Activated naive CD4-positive, alpha-beta T cell treated with anti-CD3 and anti-CD28 coated beads, Interleukin-2, amount 50 U/mL, for 72 hours (primary cell): ENCODE data around the gene TOM1. TPM values are rescaled to one million over a fixed set of nuclear protein-coding genes. Genes with fewer than 3 reads are reported as not detected.
A peak's percentile ranks its signal among the peaks of the same experiment; 100 is the strongest.
"Not testable (repeated sequence)": the region's sequence is repeated elsewhere in the genome, so short reads cannot be mapped to it uniquely, and the experiment has no call there.

Experiments
- ATAC-seq, 2 donors: fragments of 150-1000 bp; cut with Tn5 transposase; 2 replicates each; pipeline ENCODE4 v1.10.0; 2021; ENCODE audit warnings: mild to moderate bottlenecking in 2 of 2, moderate library complexity in 2 of 2
- DNase-seq, 2 donors: peaks; one replicate each; pipeline ENCODE4 v3.0.0; 2021 to 2022; ENCODE audit warnings: low spot score in 2 of 2
- H3K27ac Mint-ChIP-seq, 2 donors: one replicate each; pipeline ENCODE4 v1.8.0; 2022; ENCODE audit warnings: mild to moderate bottlenecking in 2 of 2, mixed read lengths in 2 of 2
- H3K36me3 Mint-ChIP-seq, 2 donors: one replicate each; pipeline ENCODE4 v1.8.0; 2022; ENCODE audit warnings: mixed read lengths in 2 of 2
- H3K9me3 Mint-ChIP-seq, 2 donors: one replicate each; pipeline ENCODE4 v1.8.0; 2022; ENCODE audit warnings: mixed read lengths in 2 of 2
- total RNA-seq, 2 donors: library from RNA; stranded (reverse); gene quantifications; one replicate each; pipeline ENCODE4 v1.2.3, GENCODE V29; 2022

The TOM1 gene
- total RNA-seq, 2 donors from 2014 or later, result 28.5 to 56.7 TPM

- DNase-seq, result no peak
- H3K36me3 Mint-ChIP-seq, result no peaks in the 10 kb centered on the region
- H3K9me3 Mint-ChIP-seq, result no peaks in the 10 kb centered on the region
- no peak for ATAC-seq
- peak overlapping the region in 1 of 2 donors; percentile 5 for H3K27ac Mint-ChIP-seq
Measured at GRCh38 chr22:35348026-35348590, 48.4 kb downstream of the TOM1 start.

- H3K27ac Mint-ChIP-seq, result peak overlapping the region in 1 of 2 donors; percentile 5
- ATAC-seq (no peak), DNase-seq (no peak)
- no peaks in the 10 kb centered on the region for H3K36me3 Mint-ChIP-seq
- no peaks in the 10 kb centered on the region for H3K9me3 Mint-ChIP-seq
Measured at GRCh38 chr22:35348703-35349102, 49.0 kb downstream of the TOM1 start.

GRCh38 chr22:35349368-35349703 is 49.6 kb downstream of the TOM1 start:
- ATAC-seq, result no peak
- Mint-ChIP-seq H3K9me3 (no peaks in the 10 kb centered on the region), H3K36me3 (no peaks in the 10 kb centered on the region), H3K27ac (peak overlapping the region; percentile 58 to 60)
- no peak for DNase-seq

GRCh38 chr22:35349704-35350538 is 50.2 kb downstream of the TOM1 start:
- ATAC-seq, result peak in 1 of 2 donors; percentile 4
- H3K9me3 Mint-ChIP-seq, result no peaks in the 10 kb centered on the region
- DNase-seq, result no peak
- peak overlapping the region; percentile 58 to 76 for H3K27ac Mint-ChIP-seq
- no peaks in the 10 kb centered on the region for H3K36me3 Mint-ChIP-seq

- DNase-seq (peak; percentile 83 to 87), ATAC-seq (peak; percentile 83 to 93)
- Mint-ChIP-seq H3K36me3 (no peaks in the 10 kb centered on the region), H3K9me3 (no peaks in the 10 kb centered on the region), H3K27ac (peak overlapping the region; percentile 70 to 76)
Measured at GRCh38 chr22:35350539-35351503, 51.1 kb downstream of the TOM1 start.

- Mint-ChIP-seq H3K27ac (peak overlapping the region; percentile 83 to 85), H3K36me3 (no peaks in the 10 kb centered on the region), H3K9me3 (no peaks in the 10 kb centered on the region)
- DNase-seq (peak; percentile 34 to 79), ATAC-seq (peak; percentile 38 to 85)
Measured at GRCh38 chr22:35352214-35353111, 52.8 kb downstream of the TOM1 start.

- ATAC-seq (no peak), DNase-seq (no peak)
- no peaks in the 10 kb centered on the region for H3K36me3 Mint-ChIP-seq
- no peak overlapping the region for H3K27ac Mint-ChIP-seq
- no peaks in the 10 kb centered on the region for H3K9me3 Mint-ChIP-seq
Measured at GRCh38 chr22:35353318-35353717, 53.6 kb downstream of the TOM1 start.

- ATAC-seq, result no peak
Measured at GRCh38 chr22:35354068-35354467, 54.4 kb downstream of the TOM1 start.

GRCh38 chr22:35357883-35358621 is 58.4 kb downstream of the TOM1 start:
- DNase-seq (no peak), ATAC-seq (peak in 1 of 2 donors; percentile 51)
- no peaks in the 10 kb centered on the region for H3K9me3 Mint-ChIP-seq
- no peak overlapping the region for H3K27ac Mint-ChIP-seq
- H3K36me3 Mint-ChIP-seq, result no peaks in the 10 kb centered on the region

More at GRCh38 chr22:35354068-35354467, 54.4 kb downstream of the TOM1 start:
- Mint-ChIP-seq H3K9me3 (no peaks in the 10 kb centered on the region), H3K36me3 (no peaks in the 10 kb centered on the region), H3K27ac (no peak overlapping the region)
- DNase-seq, result no peak

GRCh38 chr22:35359380-35360065 is 59.8 kb downstream of the TOM1 start:
- H3K9me3 Mint-ChIP-seq, result no peaks in the 10 kb centered on the region
- no peak for ATAC-seq
- no peaks in the 10 kb centered on the region for H3K36me3 Mint-ChIP-seq
- H3K27ac Mint-ChIP-seq, result no peak overlapping the region
- no peak for DNase-seq

- no peak for ATAC-seq
- peak overlapping the region in 1 of 2 donors; percentile 56 for H3K27ac Mint-ChIP-seq
- DNase-seq, result no peak
Measured at GRCh38 chr22:35361001-35361558, 61.4 kb downstream of the TOM1 start.

GRCh38 chr22:35363566-35364086 is 63.9 kb downstream of the TOM1 start:
- Mint-ChIP-seq H3K9me3 (no peaks in the 10 kb centered on the region), H3K27ac (no peak overlapping the region), H3K36me3 (no peaks in the 10 kb centered on the region)
- ATAC-seq (no peak), DNase-seq (no peak)

More at GRCh38 chr22:35361001-35361558, 61.4 kb downstream of the TOM1 start:
- Mint-ChIP-seq H3K9me3 (no peaks in the 10 kb centered on the region), H3K36me3 (no peaks in the 10 kb centered on the region)

GRCh38 chr22:35364230-35364629 is 64.5 kb downstream of the TOM1 start:
- H3K27ac Mint-ChIP-seq, ATAC-seq, H3K9me3 Mint-ChIP-seq, H3K36me3 Mint-ChIP-seq, DNase-seq: not testable (repeated sequence)

- H3K27ac Mint-ChIP-seq, result no peak overlapping the region
- DNase-seq (no peak), ATAC-seq (no peak)
- no peaks in the 10 kb centered on the region for H3K36me3 Mint-ChIP-seq
- no peaks in the 10 kb centered on the region for H3K9me3 Mint-ChIP-seq
Measured at GRCh38 chr22:35367331-35367886, 67.7 kb downstream of the TOM1 start.
